ENCODE data around the gene ZNF655.

GRCh38 chr7:99579956-99580777 is 21.7 kb downstream of the ZNF655 start:
- peak; percentile 59 for TF ChIP-seq CTCF (IDR thresholded peaks at IDR 0.05)
- no peak for TF ChIP-seq POLR2AphosphoS5 (IDR thresholded peaks at IDR 0.05; ENCODE audit: low read depth, low read length)
- TF ChIP-seq SIN3A (IDR thresholded peaks at IDR 0.05; ENCODE audit: borderline replicate concordance, insufficient read depth, low read depth, low read length) = no peak
- no peak for TF ChIP-seq REST (IDR thresholded peaks at IDR 0.05; ENCODE audit: insufficient read depth in 1 of 2, low read depth in 2 of 2, low read length in 1 of 2)
- no peak for TF ChIP-seq TCF7L2 (IDR thresholded peaks at IDR 0.05; ENCODE audit: low read depth, low read length)

Measured in Panc1 (cell line).